Activated CD4-positive, alpha-beta T cell treated with anti-CD3 and anti-CD28 coated beads, Interleukin-2, amount 10 ng/mL, durations not matched to agents 7 days and 5 days (primary cell): Measurements from ENCODE around the gene COX7C. TPM values are rescaled to one million over a fixed set of nuclear protein-coding genes. Genes with fewer than 3 reads are reported as not detected.
"Not testable (repeated sequence)": the region's sequence is repeated elsewhere in the genome, so short reads cannot be mapped to it uniquely, and the experiment has no call there.

ENCODE experiments used
- CTCF ChIA-PET: fragments of 350-600 bp; sonication (Branson Sonifier 250); formaldehyde crosslinking; loops from one replicate; lab custom pipeline; 2021; ENCODE audit warnings: antibody characterized with exemption; lab: Charles Lee
- POLR2A ChIA-PET: fragments of 350-600 bp; sonication (Branson Sonifier 250); formaldehyde crosslinking; loops from one replicate; lab custom pipeline; 2021; ENCODE audit warnings: antibody characterized with exemption; lab: Charles Lee
- DNase-seq: peaks from one replicate; pipeline ENCODE4 v3.0.0-alpha.2; 2020
- H3K27ac Mint-ChIP-seq: one replicate; pipeline ENCODE4 v1.8.0; 2021; ENCODE audit warnings: mild to moderate bottlenecking, moderate library complexity, mixed read lengths
- H3K27me3 Mint-ChIP-seq: one replicate; pipeline ENCODE4 v1.8.0; 2021; ENCODE audit warnings: mixed read lengths
- H3K36me3 Mint-ChIP-seq: one replicate; pipeline ENCODE4 v1.8.0; 2021; ENCODE audit warnings: low read depth, mixed read lengths
- H3K4me1 Mint-ChIP-seq: one replicate; pipeline ENCODE4 v1.8.0; 2021; ENCODE audit warnings: mixed read lengths
- H3K4me3 Mint-ChIP-seq: one replicate; pipeline ENCODE4 v1.8.0; 2021; ENCODE audit warnings: mild to moderate bottlenecking, moderate library complexity, mixed read lengths
- H3K9me3 Mint-ChIP-seq: one replicate; pipeline ENCODE4 v1.8.0; 2021; ENCODE audit warnings: mixed read lengths
- total RNA-seq, 2 experiments: library from RNA; stranded (reverse); gene quantifications; one replicate each; pipeline ENCODE4 v1.2.3, GENCODE V29; 2021

Gene COX7C
- total RNA-seq, 2 experiments from 2014 or later, result 441 to 448 TPM

DNA sequence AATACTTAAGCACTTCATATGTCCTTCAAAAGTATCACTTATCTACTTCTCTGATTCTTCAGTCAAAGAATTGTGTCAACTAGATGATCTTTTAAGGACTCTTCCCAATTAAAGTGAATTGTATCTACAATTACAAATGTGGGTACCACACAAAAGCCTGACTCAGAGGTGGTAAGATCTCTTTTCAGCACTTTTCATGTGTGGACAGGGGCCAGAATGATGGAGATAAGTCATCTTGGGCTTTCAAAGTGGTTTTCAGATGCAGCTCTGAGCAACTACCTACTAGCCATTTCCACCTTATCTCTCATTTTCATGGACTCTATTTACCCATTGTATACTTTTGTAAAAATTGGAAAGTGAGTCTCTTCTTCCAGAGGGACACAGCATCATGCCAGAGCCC, 8.4 kb downstream of the COX7C start:
- ChIA-PET POLR2A (no interaction called here), CTCF (no interaction called here)
- no peak for DNase-seq
- Mint-ChIP-seq H3K27me3 (peaks cover 8% of the 10 kb centered on the region), H3K27ac (no peak overlapping the region), H3K4me3 (no peak overlapping the region), H3K36me3 (peaks cover 19% of the 10 kb centered on the region), H3K9me3 (no peaks in the 10 kb centered on the region), H3K4me1 (no peaks in the 10 kb centered on the region)

DNA sequence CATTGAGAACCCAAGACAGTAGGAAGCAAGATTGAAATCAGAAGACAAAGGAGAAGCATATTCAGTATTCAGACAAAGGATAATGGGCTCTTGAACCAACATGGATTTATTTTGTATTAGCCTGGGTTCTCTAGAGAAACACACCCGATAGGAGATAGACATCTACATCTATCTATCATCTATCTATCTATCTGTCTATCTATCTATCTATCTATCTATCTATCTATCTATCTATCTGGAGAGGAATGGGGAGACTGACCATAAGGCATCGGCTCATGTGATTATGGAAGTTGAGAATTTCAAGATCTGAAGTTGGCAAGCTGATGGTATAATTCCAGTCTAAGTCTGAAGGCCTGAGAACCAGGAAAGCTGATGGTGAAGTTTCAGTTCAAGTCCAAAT, 13.4 kb downstream of the COX7C start:
- no peaks in the 10 kb centered on the region for H3K36me3 Mint-ChIP-seq
- POLR2A ChIA-PET, result no interaction called here
- no peak overlapping the region for H3K4me3 Mint-ChIP-seq

DNA sequence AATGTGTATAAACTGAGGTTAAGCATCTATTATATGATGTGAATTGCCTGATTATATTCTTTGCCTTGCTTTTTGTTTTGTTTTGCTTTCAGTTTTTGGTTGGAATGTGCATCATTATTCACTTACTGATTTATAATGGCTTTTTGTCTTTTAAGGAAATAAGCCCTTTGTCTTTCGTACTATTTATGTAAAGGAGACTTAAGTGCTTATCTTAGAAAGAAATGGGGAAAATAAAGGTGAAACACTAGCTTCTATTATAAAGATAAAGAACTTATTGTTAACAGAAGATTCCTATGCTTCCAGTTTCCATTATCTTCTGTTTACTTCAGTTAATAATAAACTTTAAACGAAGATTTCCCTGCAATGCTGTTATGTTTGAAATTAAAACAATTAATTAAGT, 23.3 kb downstream of the COX7C start:
- DNase-seq, result no peak
- Mint-ChIP-seq H3K9me3 (no peaks in the 10 kb centered on the region), H3K4me1 (no peaks in the 10 kb centered on the region), H3K27me3 (peaks cover 3% of the 10 kb centered on the region), H3K4me3 (no peak overlapping the region), H3K36me3 (no peaks in the 10 kb centered on the region), H3K27ac (no peak overlapping the region)
- ChIA-PET CTCF (no interaction called here), POLR2A (no interaction called here)

More for the DNA sequence above, 13.4 kb downstream of the COX7C start:
- H3K27ac Mint-ChIP-seq, result no peak overlapping the region
- peaks cover 15% of the 10 kb centered on the region for H3K27me3 Mint-ChIP-seq
- no peaks in the 10 kb centered on the region for H3K9me3 Mint-ChIP-seq
- no peak for DNase-seq
- CTCF ChIA-PET, result no interaction called here
- no peaks in the 10 kb centered on the region for H3K4me1 Mint-ChIP-seq

- Mint-ChIP-seq H3K27me3 (peaks cover 6% of the 10 kb centered on the region), H3K4me1 (no peaks in the 10 kb centered on the region), H3K4me3 (no peak overlapping the region), H3K36me3 (no peaks in the 10 kb centered on the region), H3K27ac (no peak overlapping the region), H3K9me3 (no peaks in the 10 kb centered on the region)
- CTCF ChIA-PET, result no interaction called here
- DNase-seq, result no peak
- POLR2A ChIA-PET, result no interaction called here
These were observed 27.1 kb downstream of the COX7C start for GRCh38 chr5:86644843-86645242.

DNA sequence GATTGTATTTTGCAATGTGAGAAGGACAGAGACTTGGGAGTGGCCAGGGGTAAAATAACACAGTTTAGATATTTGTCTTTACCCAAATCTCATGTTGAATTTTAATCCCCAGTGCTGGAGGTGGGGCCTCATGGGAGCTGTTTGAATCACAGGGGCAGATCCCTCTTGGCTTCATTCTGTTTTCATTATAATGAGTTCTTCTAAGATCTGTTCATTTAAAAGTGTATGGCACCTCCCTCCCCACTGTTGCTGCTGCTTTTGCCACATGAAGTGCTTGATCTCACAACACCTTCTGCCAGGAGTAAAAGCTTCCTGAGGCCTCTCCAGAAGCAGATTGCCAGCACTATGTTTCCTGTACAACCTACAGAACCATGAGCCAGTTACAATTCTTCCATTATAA, 28.1 kb downstream of the COX7C start:
- H3K36me3 Mint-ChIP-seq, result no peaks in the 10 kb centered on the region
- DNase-seq, result no peak
- H3K9me3 Mint-ChIP-seq, result no peaks in the 10 kb centered on the region
- peaks cover 6% of the 10 kb centered on the region for H3K27me3 Mint-ChIP-seq
- POLR2A ChIA-PET, result no interaction called here
- H3K4me1 Mint-ChIP-seq, result no peaks in the 10 kb centered on the region
- no peak overlapping the region for H3K4me3 Mint-ChIP-seq
- no peak overlapping the region for H3K27ac Mint-ChIP-seq
- CTCF ChIA-PET, result no interaction called here

GRCh38 chr5:86646671-86647070, 28.9 kb downstream of the COX7C start:
- no peaks in the 10 kb centered on the region for H3K36me3 Mint-ChIP-seq
- no peak overlapping the region for H3K4me3 Mint-ChIP-seq
- POLR2A ChIA-PET, result no interaction called here
- H3K9me3 Mint-ChIP-seq, result no peaks in the 10 kb centered on the region
- DNase-seq, result no peak
- CTCF ChIA-PET, result no interaction called here
- H3K4me1 Mint-ChIP-seq, result no peaks in the 10 kb centered on the region
- H3K27ac Mint-ChIP-seq, result peak overlapping the region; percentile 42
- peaks cover 6% of the 10 kb centered on the region for H3K27me3 Mint-ChIP-seq

DNA sequence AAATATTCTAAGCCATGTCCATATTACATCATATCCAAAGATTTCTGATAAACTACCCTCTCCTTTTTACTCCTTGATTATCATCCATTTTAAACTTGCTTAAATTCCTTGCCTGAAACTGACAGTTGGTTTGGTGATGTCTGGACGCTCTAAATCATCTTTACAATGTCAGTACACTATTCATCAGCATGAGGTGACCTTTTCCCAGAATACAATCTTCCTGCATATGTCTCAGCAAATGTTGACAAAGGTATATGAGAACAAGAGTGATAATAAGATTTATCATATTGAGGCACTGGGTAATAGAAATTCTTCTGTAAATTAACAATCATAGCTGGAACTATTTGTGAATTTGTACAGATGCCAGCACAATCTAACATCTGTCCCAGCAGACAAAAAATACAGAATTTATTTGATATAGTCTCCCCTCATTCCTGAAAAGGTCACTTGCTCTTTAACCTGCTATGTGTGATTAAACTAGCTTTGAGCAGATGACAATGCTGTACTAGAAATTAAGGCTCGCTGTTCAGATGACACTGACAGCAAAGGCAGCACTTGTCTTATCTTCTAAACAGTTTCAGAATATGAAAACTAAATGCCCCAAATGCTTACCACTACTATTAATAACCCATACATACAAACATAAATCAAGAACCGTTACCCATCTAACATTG, 32.2 kb downstream of the COX7C start:
- Mint-ChIP-seq H3K9me3 (no peaks in the 10 kb centered on the region), H3K4me1 (no peaks in the 10 kb centered on the region), H3K27ac (no peak overlapping the region), H3K4me3 (no peak overlapping the region), H3K27me3 (peaks cover 6% of the 10 kb centered on the region), H3K36me3 (no peaks in the 10 kb centered on the region)
- ChIA-PET POLR2A (no interaction called here), CTCF (no interaction called here)
- no peak for DNase-seq

- CTCF ChIA-PET, DNase-seq, H3K9me3 Mint-ChIP-seq, H3K4me3 Mint-ChIP-seq, H3K27ac Mint-ChIP-seq, H3K27me3 Mint-ChIP-seq, H3K36me3 Mint-ChIP-seq, H3K4me1 Mint-ChIP-seq, POLR2A ChIA-PET: not testable (repeated sequence)
These were observed 43.0 kb downstream of the COX7C start for GRCh38 chr5:86660771-86661170.

- H3K36me3 Mint-ChIP-seq, result no peaks in the 10 kb centered on the region
- DNase-seq, result no peak
- peaks cover 4% of the 10 kb centered on the region for H3K4me1 Mint-ChIP-seq
- H3K4me3 Mint-ChIP-seq, result no peak overlapping the region
- H3K27me3 Mint-ChIP-seq, result peaks cover 5% of the 10 kb centered on the region
- H3K9me3 Mint-ChIP-seq, result no peaks in the 10 kb centered on the region
- H3K27ac Mint-ChIP-seq, result no peak overlapping the region
- ChIA-PET POLR2A (no interaction called here), CTCF (no interaction called here)
These were observed 46.4 kb downstream of the COX7C start for GRCh38 chr5:86664173-86664572.

GRCh38 chr5:86665984-86666760, 48.4 kb downstream of the COX7C start:
- ChIA-PET POLR2A (no interaction called here), CTCF (no interaction called here)
- Mint-ChIP-seq H3K27me3 (peaks cover 5% of the 10 kb centered on the region), H3K27ac (no peak overlapping the region), H3K4me1 (peaks cover 4% of the 10 kb centered on the region), H3K36me3 (no peaks in the 10 kb centered on the region), H3K4me3 (no peak overlapping the region), H3K9me3 (no peaks in the 10 kb centered on the region)
- peak; percentile 7 for DNase-seq

DNA sequence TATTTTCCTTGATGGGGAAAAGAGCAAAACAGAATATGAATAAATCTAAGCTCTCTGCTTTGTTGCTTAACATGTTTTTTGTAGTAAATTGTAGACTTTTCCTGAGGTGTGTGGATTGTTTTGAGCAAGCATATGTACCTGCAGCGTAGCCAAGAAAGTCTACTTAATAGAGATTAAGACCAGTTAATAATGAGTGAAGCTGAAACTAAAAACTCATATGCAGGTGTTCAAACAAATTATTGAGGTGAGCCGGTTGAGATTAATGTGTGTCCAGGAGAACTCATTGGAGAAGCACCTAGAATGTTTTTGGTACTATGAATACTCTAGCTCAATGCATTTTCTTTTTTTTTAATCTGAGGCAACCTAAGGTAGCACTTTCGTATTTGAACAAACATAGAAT, 49.2 kb downstream of the COX7C start:
- Mint-ChIP-seq H3K4me3 (no peak overlapping the region), H3K9me3 (no peaks in the 10 kb centered on the region), H3K4me1 (peaks cover 4% of the 10 kb centered on the region), H3K36me3 (no peaks in the 10 kb centered on the region), H3K27me3 (peaks cover 3% of the 10 kb centered on the region), H3K27ac (no peak overlapping the region)
- CTCF ChIA-PET, result no interaction called here
- no peak for DNase-seq
- POLR2A ChIA-PET, result no interaction called here
